ENCODE measurements around the gene GRPEL1.
"Not testable (repeated sequence)": the region's sequence is repeated elsewhere in the genome, so short reads cannot be mapped to it uniquely, and the experiment has no call there.

DNA sequence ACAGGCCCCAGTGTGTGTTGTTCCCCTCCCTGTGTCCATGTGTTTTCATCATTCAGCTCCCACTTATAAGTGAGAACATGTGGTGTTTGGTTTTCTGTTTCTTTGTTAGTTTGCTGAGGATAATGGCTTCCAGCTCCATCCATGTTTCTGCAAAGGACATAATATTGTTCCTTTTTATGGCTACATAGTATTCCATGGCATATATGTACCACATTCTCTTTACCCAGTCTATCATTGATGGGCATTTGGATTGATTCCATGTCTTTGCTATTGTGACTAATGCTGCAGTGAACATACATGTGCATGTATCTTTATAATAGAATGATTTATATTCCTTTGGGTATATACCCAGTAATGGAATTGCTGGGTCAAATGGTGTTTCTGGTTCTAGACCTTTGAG, 11.6 kb upstream of the GRPEL1 start:
- TF ChIP-seq, protein P1, sequence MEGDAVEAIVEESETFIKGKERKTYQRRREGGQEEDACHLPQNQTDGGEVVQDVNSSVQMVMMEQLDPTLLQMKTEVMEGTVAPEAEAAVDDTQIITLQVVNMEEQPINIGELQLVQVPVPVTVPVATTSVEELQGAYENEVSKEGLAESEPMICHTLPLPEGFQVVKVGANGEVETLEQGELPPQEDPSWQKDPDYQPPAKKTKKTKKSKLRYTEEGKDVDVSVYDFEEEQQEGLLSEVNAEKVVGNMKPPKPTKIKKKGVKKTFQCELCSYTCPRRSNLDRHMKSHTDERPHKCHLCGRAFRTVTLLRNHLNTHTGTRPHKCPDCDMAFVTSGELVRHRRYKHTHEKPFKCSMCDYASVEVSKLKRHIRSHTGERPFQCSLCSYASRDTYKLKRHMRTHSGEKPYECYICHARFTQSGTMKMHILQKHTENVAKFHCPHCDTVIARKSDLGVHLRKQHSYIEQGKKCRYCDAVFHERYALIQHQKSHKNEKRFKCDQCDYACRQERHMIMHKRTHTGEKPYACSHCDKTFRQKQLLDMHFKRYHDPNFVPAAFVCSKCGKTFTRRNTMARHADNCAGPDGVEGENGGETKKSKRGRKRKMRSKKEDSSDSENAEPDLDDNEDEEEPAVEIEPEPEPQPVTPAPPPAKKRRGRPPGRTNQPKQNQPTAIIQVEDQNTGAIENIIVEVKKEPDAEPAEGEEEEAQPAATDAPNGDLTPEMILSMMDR (conservative IDR thresholded peaks at IDR 0.05; ENCODE audit: low read depth, low read length): not testable (repeated sequence)
- TF ChIP-seq EZH2 (IDR thresholded peaks at IDR 0.05; ENCODE audit: low read length, unreplicated experiment): not testable (repeated sequence)
